H1 (cell line): ENCODE measurements around the gene TRIM31. TPM values are rescaled to one million over a fixed set of nuclear protein-coding genes. Genes with fewer than 3 reads are reported as not detected.

ENCODE experiments used
- RAD21 ChIP-seq, 2 experiments: IDR thresholded peaks in 1 of 2; conservative IDR thresholded peaks in 1 of 2; 2 replicates each; pipeline ENCODE4 v1.6.1; 2011; ENCODE audit warnings: low read depth in 2 of 2, low read length in 2 of 2, improper control_type of control experiment in 1 of 2, inconsistent platforms in 1 of 2, mild to moderate bottlenecking in 1 of 2, moderate library complexity in 1 of 2
- polyA plus RNA-seq, 7 experiments: library from polyadenylated mRNA; depleted of rRNA in 3 of 7; stranded (reverse) in 5 of 7; unstranded in 2 of 7; fragments of >200 nt in 5 of 7; fragments of 200-250 nt in 2 of 7; gene quantifications; 1 replicate in 5 of 7; 2 replicates in 1 of 7; 4 replicates in 1 of 7; pipeline versions ENCODE4 v1.2.1 to v1.2.3, GENCODE V29; 2011 to 2013; ENCODE audit warnings: missing spikeins in 2 of 7, mixed read lengths in 2 of 7
- total RNA-seq: library from RNA; stranded (reverse); fragmentation: NEBNext Ultra II Directional; extraction: Animal tissue kit (Norgen Biotek cat#: 25700); gene quantifications from 2 replicates; pipeline ENCODE4 v1.2.1, GENCODE V29; 2021

The TRIM31 gene
- total and polyA plus RNA-seq, 2 of the 8 experiments (the other 6 are each of a cell fraction or from before 2014, with no cell fraction given) = not detected

DNA sequence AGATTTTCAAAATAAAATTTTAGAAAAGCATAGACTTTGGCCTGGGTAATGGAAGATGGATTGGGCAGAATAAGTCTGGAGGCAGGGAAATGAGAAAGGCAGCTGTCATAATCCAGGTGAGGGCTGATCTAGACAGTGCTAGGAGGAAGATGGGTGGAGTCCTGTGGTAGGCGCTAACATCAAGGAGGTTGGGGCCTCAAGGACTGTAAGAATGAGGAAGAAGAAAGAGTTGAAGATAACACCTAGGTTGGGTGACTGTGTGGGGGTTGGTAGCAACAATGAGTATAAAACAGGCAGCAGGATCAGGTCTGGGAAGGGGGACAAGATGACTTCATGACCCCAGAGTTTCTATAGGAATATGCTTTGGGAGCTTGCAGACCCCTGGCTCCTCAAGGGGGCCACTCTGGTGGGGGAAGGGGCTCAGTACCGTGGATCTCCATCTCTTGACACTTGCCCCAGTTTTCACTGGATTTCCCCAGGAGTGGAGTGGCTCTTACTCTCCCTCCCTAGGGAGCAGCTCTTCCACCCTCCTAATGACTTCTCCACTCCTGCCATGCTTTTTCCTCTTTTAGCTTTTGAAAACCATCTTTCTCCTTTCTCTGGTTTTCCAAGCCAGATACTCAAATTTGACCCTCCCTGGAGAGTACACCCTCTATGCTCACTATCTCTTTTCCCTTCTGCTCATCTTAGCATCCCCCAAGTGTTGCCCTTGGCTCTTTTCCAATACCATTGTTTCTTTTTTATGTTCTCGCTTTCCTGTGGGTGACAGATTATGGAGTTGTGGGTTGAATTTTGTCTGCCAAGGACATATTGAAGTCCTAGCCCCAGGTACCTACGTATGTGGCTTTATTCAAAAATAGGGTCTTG, 14.8 kb downstream of the TRIM31 start (continued):
- TF ChIP-seq RAD21 (IDR thresholded peaks at IDR 0.05 in 1 of 2, conservative IDR thresholded peaks at IDR 0.05 in 1 of 2; ENCODE audit: low read depth in 2 of 2, low read length in 2 of 2) = no peak
- TF ChIP-seq, all 59 proteins: peak for 0
